GM12801 (cell line): Measurements from ENCODE around the gene ZNF212.

Experiments
- TF ChIP-seq, protein P1 (sequence below): IDR thresholded peaks from one replicate; pipeline ENCODE4 v1.5.1; 2011; ENCODE audit warnings: control low read depth; ENCODE audit not compliant: insufficient read length; ENCODE audit errors: extremely low read depth

Gene ZNF212

DNA sequence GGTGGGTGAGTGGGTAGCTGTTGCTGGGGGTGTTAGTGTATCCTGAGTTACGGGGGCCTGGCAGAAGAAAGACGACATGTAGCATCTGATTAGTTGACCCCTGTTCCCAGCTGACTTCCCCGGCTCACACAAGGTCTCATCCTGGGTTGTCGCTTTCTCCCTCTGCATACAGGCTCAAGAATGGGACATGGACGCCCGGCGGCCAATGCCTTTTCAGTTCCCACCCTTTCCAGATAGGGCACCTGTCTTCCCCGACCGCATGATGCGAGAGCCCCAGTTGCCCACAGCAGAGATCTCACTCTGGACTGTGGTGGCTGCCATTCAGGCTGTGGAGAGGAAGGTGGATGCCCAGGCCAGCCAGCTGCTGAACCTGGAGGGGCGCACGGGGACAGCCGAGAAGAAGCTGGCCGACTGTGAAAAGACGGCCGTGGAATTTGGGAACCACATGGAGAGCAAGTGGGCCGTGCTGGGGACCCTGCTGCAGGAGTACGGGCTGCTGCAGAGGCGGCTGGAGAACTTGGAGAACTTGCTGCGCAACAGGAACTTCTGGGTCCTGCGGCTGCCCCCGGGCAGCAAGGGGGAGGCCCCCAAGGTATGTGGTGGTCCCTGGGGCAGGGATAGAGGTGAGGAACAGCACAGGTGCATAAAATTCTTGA, 41.2 kb upstream of the ZNF212 start:
- TF ChIP-seq, protein P1, sequence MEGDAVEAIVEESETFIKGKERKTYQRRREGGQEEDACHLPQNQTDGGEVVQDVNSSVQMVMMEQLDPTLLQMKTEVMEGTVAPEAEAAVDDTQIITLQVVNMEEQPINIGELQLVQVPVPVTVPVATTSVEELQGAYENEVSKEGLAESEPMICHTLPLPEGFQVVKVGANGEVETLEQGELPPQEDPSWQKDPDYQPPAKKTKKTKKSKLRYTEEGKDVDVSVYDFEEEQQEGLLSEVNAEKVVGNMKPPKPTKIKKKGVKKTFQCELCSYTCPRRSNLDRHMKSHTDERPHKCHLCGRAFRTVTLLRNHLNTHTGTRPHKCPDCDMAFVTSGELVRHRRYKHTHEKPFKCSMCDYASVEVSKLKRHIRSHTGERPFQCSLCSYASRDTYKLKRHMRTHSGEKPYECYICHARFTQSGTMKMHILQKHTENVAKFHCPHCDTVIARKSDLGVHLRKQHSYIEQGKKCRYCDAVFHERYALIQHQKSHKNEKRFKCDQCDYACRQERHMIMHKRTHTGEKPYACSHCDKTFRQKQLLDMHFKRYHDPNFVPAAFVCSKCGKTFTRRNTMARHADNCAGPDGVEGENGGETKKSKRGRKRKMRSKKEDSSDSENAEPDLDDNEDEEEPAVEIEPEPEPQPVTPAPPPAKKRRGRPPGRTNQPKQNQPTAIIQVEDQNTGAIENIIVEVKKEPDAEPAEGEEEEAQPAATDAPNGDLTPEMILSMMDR = no peak

DNA sequence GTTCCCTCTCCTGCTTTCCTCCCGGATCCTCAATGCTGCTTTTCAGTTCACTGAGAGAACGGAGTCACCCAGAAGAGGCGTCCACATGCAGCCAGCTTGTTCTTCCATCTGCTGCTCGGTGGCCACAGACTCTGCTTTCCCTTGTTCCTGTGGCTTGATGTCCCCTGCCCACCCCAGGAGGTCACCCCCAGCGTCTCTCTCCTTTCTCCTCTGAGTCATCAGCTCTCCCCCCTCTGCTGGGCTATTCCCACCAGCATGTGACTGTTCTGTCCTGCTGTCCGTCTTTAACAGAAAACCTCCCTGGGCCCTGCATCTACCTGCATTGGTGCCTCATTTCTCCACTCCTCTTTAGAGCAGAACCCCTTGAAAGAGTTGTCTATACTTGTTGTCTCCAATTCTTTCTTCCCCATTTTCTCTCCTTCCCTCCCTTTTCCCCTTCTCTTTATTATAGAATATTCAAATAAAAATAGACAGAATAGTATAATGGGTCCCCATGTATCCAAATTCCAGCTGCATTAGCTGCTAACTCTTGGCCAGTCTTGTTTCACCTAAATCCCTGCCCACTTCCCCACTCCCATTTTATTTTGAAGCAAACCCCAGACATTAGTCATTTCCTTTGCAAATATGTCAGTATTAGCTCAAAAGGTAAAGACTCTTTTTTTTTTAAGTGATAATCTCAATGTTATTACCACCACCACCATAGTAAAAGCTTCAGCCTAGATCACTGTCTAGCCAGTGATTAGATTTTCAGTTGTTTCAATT, 40.0 kb upstream of the ZNF212 start:
- TF ChIP-seq, protein P1 = no peak

DNA sequence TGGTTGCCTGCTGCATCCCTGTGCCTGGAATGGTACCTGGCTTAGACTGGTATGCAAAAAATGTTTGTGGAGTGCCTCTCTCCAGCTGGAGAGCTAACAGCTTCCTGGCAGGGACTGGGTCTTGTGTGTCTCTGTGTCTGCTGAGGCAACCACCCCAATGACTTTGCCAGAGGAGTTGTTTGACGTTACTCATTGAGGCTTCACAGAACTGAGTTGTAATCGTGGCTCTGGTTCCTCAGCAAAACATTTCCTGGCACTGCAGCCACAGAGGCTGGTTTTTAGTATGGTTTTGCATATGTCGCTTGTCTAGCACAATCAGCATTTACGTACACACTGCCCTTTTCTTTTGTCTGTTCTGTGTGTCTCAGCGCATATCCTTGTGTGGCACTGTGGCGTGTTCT, 36.6 kb upstream of the ZNF212 start:
- TF ChIP-seq, protein P1 = no peak

DNA sequence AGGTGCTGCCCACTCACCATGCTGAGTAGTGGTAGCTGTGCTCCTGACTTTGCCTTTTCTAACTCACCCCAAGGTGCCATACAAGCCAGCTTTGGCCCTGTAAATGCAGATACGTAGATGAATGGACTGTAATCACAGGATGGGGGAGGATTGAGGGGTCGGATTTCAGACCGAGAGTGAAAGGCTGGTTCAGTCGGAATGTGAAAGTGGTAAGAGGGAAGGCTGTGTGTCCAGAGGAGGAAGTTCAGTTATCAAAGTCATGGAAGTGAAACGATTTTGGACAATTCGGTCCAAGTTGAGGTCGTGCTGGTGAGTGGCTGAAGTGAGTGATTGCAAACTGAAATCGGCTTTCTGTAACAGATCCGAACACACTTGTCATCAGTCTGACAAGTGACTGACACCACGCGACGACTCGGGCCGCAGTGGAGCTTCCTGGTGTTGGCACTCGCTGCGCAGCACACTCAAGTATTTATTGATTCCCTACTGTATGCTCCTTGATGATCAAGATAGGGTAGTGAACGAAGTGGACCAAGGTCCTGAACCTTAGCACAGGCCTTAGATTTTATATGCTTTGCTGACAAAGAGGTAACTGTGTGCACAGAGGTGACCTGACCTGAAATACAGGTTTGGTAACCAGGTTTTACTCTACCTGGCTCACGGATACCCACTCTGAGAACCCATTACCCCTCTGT, 33.6 kb upstream of the ZNF212 start:
- TF ChIP-seq, protein P1 = no peak

DNA sequence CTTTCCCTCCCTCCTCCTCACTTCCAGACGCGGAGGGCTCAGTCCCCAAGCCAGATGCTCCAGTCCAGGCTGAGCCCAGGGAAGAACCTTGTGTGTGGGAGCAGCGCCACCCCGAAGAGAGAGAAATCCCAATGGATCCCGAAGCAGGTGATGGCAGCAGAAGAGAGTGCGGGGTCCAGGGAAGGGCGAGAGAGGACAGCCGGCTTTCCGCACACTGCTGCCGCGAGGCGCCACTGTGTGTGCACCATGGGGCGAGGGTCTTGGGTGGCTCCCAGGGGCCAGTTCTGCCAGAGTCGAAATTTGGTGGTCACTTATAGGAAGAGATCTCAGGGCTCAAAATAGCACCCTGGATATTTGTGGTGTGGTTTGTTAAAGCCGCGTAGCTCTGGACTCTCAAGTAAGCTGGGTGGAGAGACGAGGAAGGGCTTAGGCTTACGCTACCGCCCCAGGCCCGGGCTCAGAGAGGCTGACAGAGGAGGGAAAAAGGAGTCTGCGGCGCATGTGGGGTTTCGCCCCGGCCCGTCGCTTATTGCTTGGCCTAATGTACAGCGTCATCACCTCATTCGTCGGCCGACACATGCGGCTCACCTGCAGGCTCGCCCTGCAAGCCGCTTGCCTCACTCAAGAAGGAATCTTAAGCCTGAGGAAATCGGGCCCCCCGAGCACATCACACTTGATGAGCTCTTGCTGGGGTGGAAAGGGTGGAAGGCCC, 32.0 kb upstream of the ZNF212 start:
- TF ChIP-seq, protein P1 = no peak

DNA sequence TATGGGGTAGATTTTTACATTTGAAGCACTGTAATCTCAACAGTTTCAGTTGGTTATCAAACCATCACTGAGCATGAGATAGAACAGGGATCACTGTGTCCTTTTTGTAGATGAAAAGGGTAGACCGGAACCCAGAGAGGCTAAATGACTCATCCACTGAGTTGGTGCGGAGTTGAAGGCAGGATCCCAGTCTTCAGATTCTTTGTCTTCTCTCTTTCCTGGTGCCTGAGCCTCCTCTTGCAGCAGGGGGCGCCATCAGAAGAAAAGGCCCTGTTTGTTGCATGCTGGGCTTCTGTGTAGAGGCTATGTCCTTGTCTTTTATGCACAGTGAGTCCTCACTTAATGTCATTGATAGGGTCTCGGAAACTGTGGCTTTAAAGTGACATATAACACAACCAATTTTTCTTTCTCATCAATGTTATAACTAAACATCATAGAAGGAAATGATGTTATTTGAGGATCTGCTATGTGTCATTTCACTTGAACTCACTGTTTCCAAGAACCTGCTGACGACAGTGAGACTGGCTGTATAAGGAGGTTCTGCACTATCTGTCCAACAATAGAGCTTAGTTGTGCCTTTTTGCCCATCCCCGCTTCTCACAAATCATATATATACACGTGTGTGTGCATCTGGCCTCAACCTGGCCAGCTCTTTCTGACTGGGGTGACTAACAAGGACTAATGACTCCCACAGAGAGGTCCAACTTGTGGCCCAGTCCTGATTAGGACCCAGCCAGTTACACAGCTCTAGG, 29.8 kb upstream of the ZNF212 start:
- TF ChIP-seq, protein P1 = no peak
